ENCODE results near the gene ASCC1.
"Not testable (repeated sequence)": the region's sequence is repeated elsewhere in the genome, so short reads cannot be mapped to it uniquely, and the experiment has no call there.

Gene ASCC1

GRCh38 chr10:72229261-72230251 lies 13.5 kb upstream of the ASCC1 start:
- no peak overlapping the region for H3K4me3 ChIP-seq (ENCODE audit: low read depth, low read length)
- DNase-seq (ENCODE audit: low read depth, low spot score), result peak; percentile 47
- in situ Hi-C loops (cut with HindIII; ENCODE audit: low sequenced_read_pairs), result no loop called here
- TF ChIP-seq CTCF (IDR thresholded peaks at IDR 0.05; ENCODE audit: low read depth, low read length), result no peak

- in situ Hi-C loops (cut with HindIII; ENCODE audit: low sequenced_read_pairs), result no loop called here
- no peak overlapping the region for H3K4me3 ChIP-seq (ENCODE audit: low read depth, low read length)
- no peak for TF ChIP-seq CTCF (IDR thresholded peaks at IDR 0.05; ENCODE audit: low read depth, low read length)
- DNase-seq (ENCODE audit: low read depth, low spot score), result no peak
Observed at GRCh38 chr10:72228318-72228751, 12.3 kb upstream of the ASCC1 start.

- in situ Hi-C loops (cut with HindIII; ENCODE audit: low sequenced_read_pairs), result no loop called here
- H3K4me3 ChIP-seq (ENCODE audit: low read depth, low read length), result no peak overlapping the region
- no peak for DNase-seq (ENCODE audit: low read depth, low spot score)
- no peak for TF ChIP-seq CTCF (IDR thresholded peaks at IDR 0.05; ENCODE audit: low read depth, low read length)
Observed at GRCh38 chr10:72227826-72228225, 11.8 kb upstream of the ASCC1 start.

- DNase-seq (ENCODE audit: low read depth, low spot score), result no peak
- no peak overlapping the region for H3K4me3 ChIP-seq (ENCODE audit: low read depth, low read length)
- in situ Hi-C loops (cut with HindIII; ENCODE audit: low sequenced_read_pairs), result no loop called here
- TF ChIP-seq CTCF (IDR thresholded peaks at IDR 0.05; ENCODE audit: low read depth, low read length), result no peak
Observed at GRCh38 chr10:72226418-72227027, 10.4 kb upstream of the ASCC1 start.

GRCh38 chr10:72224191-72224590 lies 8.1 kb upstream of the ASCC1 start:
- H3K4me3 ChIP-seq (ENCODE audit: low read depth, low read length); DNase-seq (ENCODE audit: low read depth, low spot score); in situ Hi-C loops (cut with HindIII; ENCODE audit: low sequenced_read_pairs): not testable (repeated sequence)

- no peak overlapping the region for H3K4me3 ChIP-seq (ENCODE audit: low read depth, low read length)
- TF ChIP-seq CTCF (IDR thresholded peaks at IDR 0.05; ENCODE audit: low read depth, low read length), result no peak
- peak; percentile 20 for DNase-seq (ENCODE audit: low read depth, low spot score)
- in situ Hi-C loops (cut with HindIII; ENCODE audit: low sequenced_read_pairs), result no loop called here
Observed at GRCh38 chr10:72223743-72224101, 7.6 kb upstream of the ASCC1 start.

- DNase-seq (ENCODE audit: low read depth, low spot score), result no peak
- H3K4me3 ChIP-seq (ENCODE audit: low read depth, low read length), result no peak overlapping the region
- TF ChIP-seq CTCF (IDR thresholded peaks at IDR 0.05; ENCODE audit: low read depth, low read length), result no peak
- in situ Hi-C loops (cut with HindIII; ENCODE audit: low sequenced_read_pairs), result no loop called here
Observed at GRCh38 chr10:72221278-72221677, 5.2 kb upstream of the ASCC1 start.

Measured in astrocyte of the spinal cord (primary cell).